ENCODE results near the gene CCRL2. TPM values are rescaled to one million over a fixed set of nuclear protein-coding genes. Genes with fewer than 3 reads are reported as not detected.

CCRL2 gene
- total and polyA plus RNA-seq, 9 of the 15 experiments (the other 6 are each of a cell fraction or from before 2014, with no cell fraction given) = 3.4 to 5.7 (median 4.0) TPM

GRCh38 chr3:46400000-46400734, 6.9 kb upstream of the CCRL2 start (continued):
- TF ChIP-seq ARNT (IDR thresholded peaks at IDR 0.05) (peak in 1 of 2 experiments; percentile 90; a peak in 3 of 4 replicates), CBX8 (IDR thresholded peaks at IDR 0.05; ENCODE audit: borderline replicate concordance, extremely low read depth, low read depth, low read length, poor library complexity, severe bottlenecking) (no peak), ZFP30 (CRISPR knock-in tag; IDR thresholded peaks at IDR 0.05; ENCODE audit: borderline replicate concordance) (no peak), RBM17 (IDR thresholded peaks at IDR 0.05; ENCODE audit: borderline replicate concordance, low read depth, low read length) (no peak), MIER1 (IDR thresholded peaks at IDR 0.05; ENCODE audit: low read depth) (no peak), CHD4 (IDR thresholded peaks at IDR 0.05; ENCODE audit: insufficient read depth, insufficient replicate concordance, low read depth, low read length, poor library complexity, severe bottlenecking) (no peak), TCF15 (CRISPR knock-in tag; IDR thresholded peaks at IDR 0.05) (no peak), ARID3B (CRISPR knock-in tag; IDR thresholded peaks at IDR 0.05; ENCODE audit: borderline replicate concordance) (no peak), MEIS2 (IDR thresholded peaks at IDR 0.05; ENCODE audit: partially characterized antibody) (peak; percentile 100), CEBPB (tag; IDR thresholded peaks at IDR 0.05) (no peak), MLLT1 (IDR thresholded peaks at IDR 0.05) (0 out of 4 replicates have a peak, but pooled peaks of 1 of the 2 experiments have one; percentile 42), HDAC3 (IDR thresholded peaks at IDR 0.05; ENCODE audit: borderline replicate concordance, partially characterized antibody) (peak; percentile 88), MCM3 (IDR thresholded peaks at IDR 0.05) (no peak), POLR2A (conservative IDR thresholded peaks at IDR 0.05) (no peak), SRSF1 (IDR thresholded peaks at IDR 0.05; ENCODE audit: low read depth, low read length) (no peak), NUFIP1 (IDR thresholded peaks at IDR 0.05; ENCODE audit: partially characterized antibody) (no peak), TCF3 (CRISPR knock-in tag; IDR thresholded peaks at IDR 0.05) (peak; percentile 83), ZNF175 (CRISPR knock-in tag; IDR thresholded peaks at IDR 0.05; ENCODE audit: low read depth) (no peak), FOS (IDR thresholded peaks at IDR 0.05; ENCODE audit: extremely low read depth, insufficient read length) (peak; percentile 50)
- TF ChIP-seq, protein P1, sequence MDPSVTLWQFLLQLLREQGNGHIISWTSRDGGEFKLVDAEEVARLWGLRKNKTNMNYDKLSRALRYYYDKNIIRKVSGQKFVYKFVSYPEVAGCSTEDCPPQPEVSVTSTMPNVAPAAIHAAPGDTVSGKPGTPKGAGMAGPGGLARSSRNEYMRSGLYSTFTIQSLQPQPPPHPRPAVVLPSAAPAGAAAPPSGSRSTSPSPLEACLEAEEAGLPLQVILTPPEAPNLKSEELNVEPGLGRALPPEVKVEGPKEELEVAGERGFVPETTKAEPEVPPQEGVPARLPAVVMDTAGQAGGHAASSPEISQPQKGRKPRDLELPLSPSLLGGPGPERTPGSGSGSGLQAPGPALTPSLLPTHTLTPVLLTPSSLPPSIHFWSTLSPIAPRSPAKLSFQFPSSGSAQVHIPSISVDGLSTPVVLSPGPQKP (CRISPR knock-in tag; IDR thresholded peaks at IDR 0.05) = no peak
- TF ChIP-seq, protein P2, sequence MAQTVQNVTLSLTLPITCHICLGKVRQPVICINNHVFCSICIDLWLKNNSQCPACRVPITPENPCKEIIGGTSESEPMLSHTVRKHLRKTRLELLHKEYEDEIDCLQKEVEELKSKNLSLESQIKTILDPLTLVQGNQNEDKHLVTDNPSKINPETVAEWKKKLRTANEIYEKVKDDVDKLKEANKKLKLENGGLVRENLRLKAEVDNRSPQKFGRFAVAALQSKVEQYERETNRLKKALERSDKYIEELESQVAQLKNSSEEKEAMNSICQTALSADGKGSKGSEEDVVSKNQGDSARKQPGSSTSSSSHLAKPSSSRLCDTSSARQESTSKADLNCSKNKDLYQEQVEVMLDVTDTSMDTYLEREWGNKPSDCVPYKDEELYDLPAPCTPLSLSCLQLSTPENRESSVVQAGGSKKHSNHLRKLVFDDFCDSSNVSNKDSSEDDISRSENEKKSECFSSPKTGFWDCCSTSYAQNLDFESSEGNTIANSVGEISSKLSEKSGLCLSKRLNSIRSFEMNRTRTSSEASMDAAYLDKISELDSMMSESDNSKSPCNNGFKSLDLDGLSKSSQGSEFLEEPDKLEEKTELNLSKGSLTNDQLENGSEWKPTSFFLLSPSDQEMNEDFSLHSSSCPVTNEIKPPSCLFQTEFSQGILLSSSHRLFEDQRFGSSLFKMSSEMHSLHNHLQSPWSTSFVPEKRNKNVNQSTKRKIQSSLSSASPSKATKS (CRISPR knock-in tag; IDR thresholded peaks at IDR 0.05) = no peak
